A172 (cell line): ENCODE data around the gene SPEG. TPM values are rescaled to one million over a fixed set of nuclear protein-coding genes. Genes with fewer than 3 reads are reported as not detected.

Experiments
- DNase-seq: peaks from one replicate; pipeline ENCODE4 v3.0.0-alpha.2; 2015; ENCODE audit warnings: low spot score
- total RNA-seq: library from RNA; depleted of rRNA; stranded (reverse); fragments of >200 nt; shearing (Covaris generic); gene quantifications from 2 replicates; pipeline ENCODE4 v1.2.3, GENCODE V29; 2014

Gene SPEG
- total RNA-seq, 1 experiment from 2014 or later: 30.0 TPM

DNA sequence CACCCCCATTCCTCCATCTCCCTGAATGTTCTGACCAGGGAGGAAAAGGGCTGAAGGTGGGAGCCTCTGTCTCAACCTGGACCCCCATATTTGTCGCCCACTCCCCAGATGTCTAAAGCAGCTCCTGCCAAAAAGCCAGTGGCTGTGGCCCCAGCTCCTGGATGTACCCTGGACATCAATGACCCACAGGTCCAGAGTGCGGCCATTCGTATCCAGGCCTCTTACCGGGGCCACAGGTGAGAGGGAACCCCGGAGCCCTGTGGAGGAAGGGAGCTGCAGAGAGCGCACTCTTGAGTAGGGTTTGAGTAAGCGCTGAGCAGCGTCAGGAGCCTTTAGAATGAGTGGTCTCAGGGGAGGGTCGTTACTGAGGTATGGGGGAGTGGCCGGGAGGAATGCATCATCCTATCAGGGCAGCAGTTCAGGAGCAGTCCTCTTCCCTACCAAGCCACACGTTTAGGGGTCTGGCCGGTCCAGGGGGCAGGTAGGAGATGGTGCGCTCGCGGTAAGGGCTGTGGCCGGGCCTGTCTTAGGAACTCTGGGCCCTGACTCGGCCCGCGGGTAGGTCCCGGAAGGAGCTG lies 61.7 kb downstream of the SPEG start:
- DNase-seq: no peak

DNA sequence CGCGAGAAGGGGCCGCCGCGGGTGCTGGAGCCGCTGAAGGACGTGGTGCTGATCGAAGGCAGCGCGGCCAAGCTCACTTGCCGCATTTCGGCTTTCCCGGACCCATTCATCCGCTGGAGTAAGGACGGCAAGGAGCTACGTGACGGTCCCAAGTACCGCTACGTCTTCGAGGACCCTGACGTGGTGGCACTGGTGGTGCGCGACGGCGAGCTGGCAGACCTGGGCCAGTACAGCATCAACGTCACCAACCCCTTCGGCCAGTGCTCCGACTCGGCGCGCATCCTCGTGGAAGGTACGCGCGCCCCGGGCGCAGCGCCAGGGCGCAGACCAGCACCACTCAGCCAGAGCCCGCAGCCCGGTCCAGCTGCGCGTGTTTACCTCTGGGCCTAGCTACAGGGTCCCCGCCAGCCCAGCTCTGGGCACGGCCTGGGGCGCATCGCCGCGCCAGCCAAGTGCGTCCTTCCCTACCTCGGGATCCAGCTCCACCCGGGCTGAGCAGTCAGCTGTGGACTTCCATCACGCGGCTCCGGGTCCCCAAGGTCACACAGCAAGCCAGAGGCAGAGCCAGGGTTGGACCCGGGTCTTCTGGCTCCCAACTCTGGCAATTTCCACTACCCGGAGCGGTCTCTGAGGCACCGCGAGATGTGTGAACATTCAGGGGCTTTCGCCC lies 62.3 kb downstream of the SPEG start:
- no peak for DNase-seq

GRCh38 chr2:219497495-219498279 lies 63.0 kb downstream of the SPEG start:
- peak; percentile 85 for DNase-seq

GRCh38 chr2:219498280-219499057 lies 63.8 kb downstream of the SPEG start, which contains the start of gene GMPPA:
Gene GMPPA (plus strand): TSS chr2:219498891. CDS start chr2:219499976, 1,085 bp downstream.
- DNase-seq: peak; percentile 98

GRCh38 chr2:219499058-219499307 lies 64.3 kb downstream of the SPEG start:
- no peak for DNase-seq

DNA sequence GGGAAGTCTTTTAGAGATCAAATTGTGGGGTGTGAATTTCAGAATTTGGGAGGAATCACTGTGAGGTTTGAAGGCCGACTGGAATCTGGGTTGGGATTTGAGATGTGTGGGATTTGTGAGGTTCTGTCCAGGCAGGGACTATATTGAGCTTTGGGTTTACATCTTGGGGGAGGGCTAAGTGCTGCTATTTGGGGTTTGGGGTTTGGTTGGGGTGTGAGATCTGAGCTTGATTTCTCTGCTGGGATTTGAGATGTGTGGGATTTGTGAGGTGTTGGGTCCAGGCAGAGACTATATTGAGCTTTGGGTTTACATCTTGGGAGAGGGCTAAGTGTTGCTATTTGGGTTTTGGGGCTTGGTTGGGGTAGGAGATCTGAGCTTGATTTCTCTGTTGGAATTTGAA lies 64.9 kb downstream of the SPEG start:
- DNase-seq: no peak

DNA sequence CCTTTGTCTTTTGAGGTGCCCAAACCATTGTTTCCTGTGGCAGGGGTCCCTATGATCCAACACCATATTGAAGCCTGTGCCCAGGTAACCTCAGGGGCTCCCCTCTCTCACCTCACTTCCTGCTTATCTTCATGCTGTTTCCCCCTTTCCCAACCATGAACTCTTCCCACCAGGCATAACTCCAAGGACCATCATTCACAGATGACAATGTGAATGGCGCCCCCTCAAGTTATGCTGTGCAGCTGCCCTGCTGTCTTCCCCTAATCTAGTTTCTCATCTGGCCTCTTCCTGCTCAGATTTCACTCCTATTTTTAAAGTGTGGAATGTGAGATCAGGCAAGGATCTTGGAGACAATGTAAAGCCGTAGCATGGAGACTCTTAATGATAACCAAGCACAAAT lies 65.5 kb downstream of the SPEG start:
- DNase-seq: no peak

DNA sequence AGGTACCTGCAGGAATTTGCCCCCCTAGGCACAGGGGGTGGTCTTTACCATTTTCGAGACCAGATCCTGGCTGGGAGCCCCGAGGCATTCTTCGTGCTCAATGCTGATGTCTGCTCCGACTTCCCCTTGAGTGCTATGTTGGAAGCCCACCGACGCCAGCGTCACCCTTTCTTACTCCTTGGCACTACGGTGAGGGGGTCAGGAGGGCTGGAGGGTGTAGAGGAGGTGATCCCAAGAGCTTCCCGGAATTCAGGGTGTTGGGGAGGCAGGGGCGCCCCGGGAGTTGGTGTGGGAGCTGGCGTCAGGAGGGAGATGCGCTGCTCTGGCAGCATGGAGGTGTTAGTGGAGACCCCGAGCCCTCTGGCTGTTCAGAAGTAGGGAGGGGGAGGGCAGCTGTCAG lies 67.2 kb downstream of the SPEG start:
- DNase-seq: no peak

- no peak for DNase-seq
These were observed 68.0 kb downstream of the SPEG start for GRCh38 chr2:219502618-219503017.

DNA sequence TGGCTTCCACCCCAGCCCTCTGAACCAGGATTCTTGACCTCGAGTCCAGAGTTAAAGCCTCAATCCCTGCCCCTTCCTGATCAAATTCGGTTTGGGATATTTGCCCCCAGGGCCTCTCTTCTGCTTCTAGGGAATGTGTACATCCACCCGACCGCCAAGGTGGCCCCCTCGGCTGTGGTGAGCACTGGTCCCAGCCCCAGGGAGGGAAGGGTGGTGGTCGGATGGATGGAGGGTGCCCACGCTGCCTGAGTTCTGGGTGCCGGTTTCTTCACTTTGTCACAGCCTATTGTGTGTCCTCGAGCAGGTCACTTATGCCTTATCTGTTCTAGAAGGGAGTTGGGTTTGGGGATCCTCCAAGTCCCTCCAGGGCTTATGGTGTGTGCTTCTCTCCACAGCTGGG lies 70.9 kb downstream of the SPEG start:
- no peak for DNase-seq

DNA sequence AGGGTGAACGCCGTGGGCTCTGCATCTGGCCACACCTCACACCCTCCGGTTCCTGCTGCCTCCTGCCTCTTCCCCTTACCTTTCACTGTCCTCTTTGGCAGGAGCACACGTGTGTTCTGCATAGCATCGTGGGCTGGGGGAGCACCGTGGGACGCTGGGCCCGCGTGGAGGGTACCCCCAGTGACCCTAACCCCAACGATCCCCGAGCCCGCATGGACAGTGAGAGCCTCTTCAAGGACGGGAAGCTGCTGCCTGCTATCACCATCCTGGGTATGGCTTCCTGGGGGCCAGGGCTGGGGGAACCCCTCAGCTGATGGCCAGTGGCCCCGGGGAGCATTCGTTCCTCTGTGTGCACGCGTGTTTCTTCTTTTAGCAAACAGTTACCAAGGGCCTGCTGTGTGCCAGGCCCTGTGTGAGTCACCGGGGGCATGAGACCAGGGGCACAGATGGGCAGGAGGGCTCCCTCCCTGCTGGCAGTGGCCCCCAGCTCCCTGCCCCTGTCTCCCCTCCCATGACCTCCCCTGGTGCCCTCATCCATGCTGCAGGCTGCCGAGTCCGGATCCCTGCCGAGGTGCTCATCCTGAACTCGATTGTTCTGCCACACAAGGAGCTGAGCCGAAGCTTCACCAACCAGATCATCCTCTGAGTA lies 71.6 kb downstream of the SPEG start:
- no peak for DNase-seq

GRCh38 chr2:219506802-219507526 lies 72.3 kb downstream of the SPEG start:
- DNase-seq: no peak

GRCh38 chr2:219507581-219508443 lies 73.2 kb downstream of the SPEG start:
- DNase-seq: no peak

- no peak for DNase-seq
These were observed 73.7 kb downstream of the SPEG start for GRCh38 chr2:219508444-219508734.

GRCh38 chr2:219508971-219509779 lies 74.5 kb downstream of the SPEG start:
- no peak for DNase-seq

GRCh38 chr2:219509780-219510511 lies 75.3 kb downstream of the SPEG start:
- no peak for DNase-seq

- DNase-seq: no peak
These were observed 76.0 kb downstream of the SPEG start for GRCh38 chr2:219510512-219511135.

- DNase-seq: no peak
These were observed 77.1 kb downstream of the SPEG start for GRCh38 chr2:219511547-219512325.
